Midbrain (tissue), 1 donor: Measurements from ENCODE around the gene ENOX1.

Experiments used
- DNase-seq: peaks from one replicate; lab custom pipeline; 2025; lab: John Stamatoyannopoulos, UW

The ENOX1 gene

GRCh38 chr13:43546251-43546650 is 240.5 kb downstream of the ENOX1 start:
- no peak for DNase-seq

GRCh38 chr13:43545317-43545874 is 241.4 kb downstream of the ENOX1 start:
- DNase-seq = no peak

- no peak for DNase-seq
Measured at GRCh38 chr13:43544631-43545030, 242.1 kb downstream of the ENOX1 start.

GRCh38 chr13:43544011-43544410 is 242.8 kb downstream of the ENOX1 start:
- no peak for DNase-seq

- DNase-seq = no peak
Measured at GRCh38 chr13:43543331-43543730, 243.4 kb downstream of the ENOX1 start.

GRCh38 chr13:43537124-43537523 is 249.6 kb downstream of the ENOX1 start:
- DNase-seq = no peak

- DNase-seq = no peak
Measured at GRCh38 chr13:43529796-43530195, 257.0 kb downstream of the ENOX1 start.

- no peak for DNase-seq
Measured at GRCh38 chr13:43528992-43529391, 257.8 kb downstream of the ENOX1 start.

GRCh38 chr13:43522788-43523187 is 264.0 kb downstream of the ENOX1 start:
- no peak for DNase-seq

- no peak for DNase-seq
Measured at GRCh38 chr13:43520351-43520750, 266.4 kb downstream of the ENOX1 start.

- no peak for DNase-seq
Measured at GRCh38 chr13:43518833-43519232, 267.9 kb downstream of the ENOX1 start.

GRCh38 chr13:43516401-43516833 is 270.4 kb downstream of the ENOX1 start:
- no peak for DNase-seq

- DNase-seq = no peak
Measured at GRCh38 chr13:43515531-43515930, 271.2 kb downstream of the ENOX1 start.

GRCh38 chr13:43514311-43514710 is 272.5 kb downstream of the ENOX1 start:
- no peak for DNase-seq

- no peak for DNase-seq
Measured at GRCh38 chr13:43512221-43512620, 274.6 kb downstream of the ENOX1 start.

- no peak for DNase-seq
Measured at GRCh38 chr13:43510956-43511901, 275.5 kb downstream of the ENOX1 start.

- no peak for DNase-seq
Measured at GRCh38 chr13:43495732-43496131, 291.0 kb downstream of the ENOX1 start.

GRCh38 chr13:43494206-43494605 is 292.6 kb downstream of the ENOX1 start:
- DNase-seq = no peak

- no peak for DNase-seq
Measured at GRCh38 chr13:43493496-43494000, 293.2 kb downstream of the ENOX1 start.

- no peak for DNase-seq
Measured at GRCh38 chr13:43492745-43493144, 294.0 kb downstream of the ENOX1 start.

GRCh38 chr13:43492311-43492710 is 294.5 kb downstream of the ENOX1 start:
- DNase-seq = no peak

GRCh38 chr13:43489233-43489632 is 297.5 kb downstream of the ENOX1 start:
- no peak for DNase-seq

GRCh38 chr13:43487885-43488284 is 298.9 kb downstream of the ENOX1 start:
- no peak for DNase-seq
